ENCODE results near the gene SMIM3. TPM values are rescaled to one million over a fixed set of nuclear protein-coding genes. Genes with fewer than 3 reads are reported as not detected.

SMIM3 gene
- total and polyA plus RNA-seq, 10 of the 15 experiments (the other 5 are each of a cell fraction or from before 2014, with no cell fraction given), result 1.0 to 14.3 (median 7.7) TPM

DNA sequence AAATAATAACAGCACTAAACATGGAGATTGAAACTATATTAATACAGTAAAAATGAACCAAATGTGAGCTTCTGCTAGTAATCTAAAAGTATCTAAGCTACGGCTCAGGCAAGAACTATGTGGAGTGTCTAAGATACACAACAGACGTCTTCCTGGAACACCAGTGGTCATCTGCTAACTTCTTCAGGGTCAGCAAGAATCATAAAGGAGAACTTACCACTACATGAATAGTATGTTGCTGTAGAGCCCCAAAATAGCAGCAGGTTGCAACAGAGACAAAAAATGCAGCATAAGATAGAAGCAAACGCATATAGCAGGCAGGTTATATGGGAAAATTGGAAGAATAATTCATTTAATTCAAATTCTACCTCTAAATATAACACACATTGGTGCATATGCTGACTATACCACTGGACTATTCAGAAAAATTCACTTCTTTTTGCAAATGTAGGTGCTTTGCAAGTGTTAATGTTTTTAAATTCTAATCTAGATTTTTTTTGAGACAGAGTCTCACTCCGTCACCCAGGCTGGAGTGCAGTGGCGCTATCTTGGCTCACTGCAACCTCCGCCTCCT, 46.8 kb upstream of the SMIM3 start (continued):
- TF ChIP-seq, protein P1, sequence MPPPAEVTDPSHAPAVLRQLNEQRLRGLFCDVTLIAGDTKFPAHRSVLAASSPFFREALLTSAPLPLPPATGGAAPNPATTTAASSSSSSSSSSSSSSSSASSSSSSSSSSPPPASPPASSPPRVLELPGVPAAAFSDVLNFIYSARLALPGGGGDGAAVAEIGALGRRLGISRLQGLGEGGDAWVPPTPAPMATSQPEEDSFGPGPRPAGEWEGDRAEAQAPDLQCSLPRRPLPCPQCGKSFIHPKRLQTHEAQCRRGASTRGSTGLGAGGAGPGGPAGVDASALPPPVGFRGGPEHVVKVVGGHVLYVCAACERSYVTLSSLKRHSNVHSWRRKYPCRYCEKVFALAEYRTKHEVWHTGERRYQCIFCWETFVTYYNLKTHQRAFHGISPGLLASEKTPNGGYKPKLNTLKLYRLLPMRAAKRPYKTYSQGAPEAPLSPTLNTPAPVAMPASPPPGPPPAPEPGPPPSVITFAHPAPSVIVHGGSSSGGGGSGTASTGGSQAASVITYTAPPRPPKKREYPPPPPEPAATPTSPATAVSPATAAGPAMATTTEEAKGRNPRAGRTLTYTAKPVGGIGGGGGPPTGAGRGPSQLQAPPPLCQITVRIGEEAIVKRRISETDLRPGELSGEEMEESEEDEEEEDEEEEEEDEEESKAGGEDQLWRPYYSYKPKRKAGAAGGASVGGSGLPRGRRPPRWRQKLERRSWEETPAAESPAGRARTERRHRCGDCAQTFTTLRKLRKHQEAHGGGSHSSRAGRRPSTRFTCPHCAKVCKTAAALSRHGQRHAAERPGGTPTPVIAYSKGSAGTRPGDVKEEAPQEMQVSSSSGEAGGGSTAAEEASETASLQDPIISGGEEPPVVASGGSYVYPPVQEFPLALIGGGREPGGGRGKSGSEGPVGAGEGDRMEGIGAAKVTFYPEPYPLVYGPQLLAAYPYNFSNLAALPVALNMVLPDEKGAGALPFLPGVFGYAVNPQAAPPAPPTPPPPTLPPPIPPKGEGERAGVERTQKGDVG (CRISPR knock-in tag; IDR thresholded peaks at IDR 0.05), result no peak
- TF ChIP-seq GABPA (IDR thresholded peaks at IDR 0.05; ENCODE audit: low read depth), result no peak
- TF ChIP-seq, protein P2, sequence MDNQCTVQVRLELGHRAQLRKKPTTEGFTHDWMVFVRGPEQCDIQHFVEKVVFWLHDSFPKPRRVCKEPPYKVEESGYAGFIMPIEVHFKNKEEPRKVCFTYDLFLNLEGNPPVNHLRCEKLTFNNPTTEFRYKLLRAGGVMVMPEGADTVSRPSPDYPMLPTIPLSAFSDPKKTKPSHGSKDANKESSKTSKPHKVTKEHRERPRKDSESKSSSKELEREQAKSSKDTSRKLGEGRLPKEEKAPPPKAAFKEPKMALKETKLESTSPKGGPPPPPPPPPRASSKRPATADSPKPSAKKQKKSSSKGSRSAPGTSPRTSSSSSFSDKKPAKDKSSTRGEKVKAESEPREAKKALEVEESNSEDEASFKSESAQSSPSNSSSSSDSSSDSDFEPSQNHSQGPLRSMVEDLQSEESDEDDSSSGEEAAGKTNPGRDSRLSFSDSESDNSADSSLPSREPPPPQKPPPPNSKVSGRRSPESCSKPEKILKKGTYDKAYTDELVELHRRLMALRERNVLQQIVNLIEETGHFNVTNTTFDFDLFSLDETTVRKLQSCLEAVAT (IDR thresholded peaks at IDR 0.05), result no peak

DNA sequence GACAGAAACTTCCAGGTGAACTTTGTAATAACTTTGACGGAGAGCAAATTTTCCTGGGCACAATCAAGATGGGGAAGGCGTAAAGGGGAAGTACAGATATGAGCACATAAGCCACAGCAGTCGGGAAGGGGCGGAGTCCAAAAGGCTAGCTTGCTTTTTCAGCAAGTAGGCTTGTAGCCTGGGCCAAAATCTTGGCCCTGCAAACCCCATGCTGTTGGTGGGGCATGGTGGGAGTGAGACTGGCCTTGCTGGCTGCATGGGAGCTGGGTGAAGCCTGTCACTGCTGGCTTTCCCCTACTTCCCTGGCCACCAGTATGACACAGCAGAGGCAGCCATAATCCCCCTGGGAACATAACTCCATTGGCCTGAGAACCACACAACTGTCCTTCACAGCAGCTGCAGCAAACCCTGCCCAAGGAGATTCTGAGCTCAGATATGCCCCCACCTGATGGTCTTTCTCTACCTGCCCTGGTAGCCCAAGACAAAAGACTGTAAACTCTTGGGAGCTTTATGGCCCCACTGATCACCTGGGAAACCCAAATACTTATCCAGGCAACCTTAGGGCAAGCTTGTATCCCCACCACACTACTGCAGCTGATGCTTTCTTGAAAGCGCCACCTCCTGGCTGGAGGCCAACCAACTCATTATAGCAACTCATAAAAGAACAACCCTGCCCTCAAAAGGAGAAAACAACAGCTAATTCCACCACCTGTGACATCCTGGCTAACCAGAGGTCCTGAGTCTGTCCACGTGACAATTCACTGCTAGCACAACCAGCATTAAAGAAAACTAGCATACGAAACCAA, 43.8 kb upstream of the SMIM3 start:
- peak overlapping the region; percentile 26 for H2AFZ ChIP-seq (ENCODE audit: control insufficient read depth, low read depth, low read length)
- ChIA-PET RAD21 (ENCODE audit: unreplicated experiment) (interaction anchor here (1.0 to 1.6 kb wide), 9 partner anchors 13 to 276 kb away, joined by 3 to 8 read pairs (median 3); partner anchors contain the start of genes DCTN4 and IRGM), SMC1A (ENCODE audit: uncharacterized antibody, unreplicated experiment) (interaction anchor here (0.8 to 3.7 kb wide), 15 partner anchors 9 to 478 kb away, joined by 3 to 25 read pairs (median 4); partner anchors contain the start of genes DCTN4, IRGM, RBM22 and SMIM3), POLR2A (interaction anchor here (0.6 to 1.6 kb wide), 8 partner anchors 14 to 479 kb away, joined by 3 to 7 read pairs (median 3); partner anchors contain the start of genes DCTN4 and RBM22), CTCF (interaction anchor here (0.7 to 3.3 kb wide), 23 partner anchors 9 to 449 kb away, joined by 3 to 27 read pairs (median 4); partner anchors contain the start of genes DCTN4, IRGM and RBM22)
- ATAC-seq, result peak; percentile 96
- H3K9ac ChIP-seq (ENCODE audit: control insufficient read depth, insufficient read depth, low read length), result 0 out of 2 replicates have a peak overlapping the region, but pooled peaks have one; percentile 21
- H3K79me2 ChIP-seq (ENCODE audit: control insufficient read depth, insufficient read depth, low read length), result peaks cover 27% of the 10 kb centered on the region
- in situ Hi-C loops (cut with MboI) (no loop called here), intact Hi-C loops (cut with micrococcal nuclease; ENCODE audit: unreplicated experiment) (loop anchor here (1.0 kb wide), 1 partner anchor 46 kb away; no protein-coding TSS in a partner anchor)
- peak overlapping the region; percentile 67 for H3K27ac ChIP-seq (ENCODE audit: control insufficient read depth, insufficient read depth)
- H3K36me3 ChIP-seq (ENCODE audit: control insufficient read depth in 2 of 2, insufficient read depth in 2 of 2, low read length in 1 of 2), result peaks cover 1 to 19% of the 10 kb centered on the region in 2 experiments
- no peaks in the 10 kb centered on the region for H4K20me1 ChIP-seq (ENCODE audit: control insufficient read depth, insufficient read depth)
- peak; percentile 84 for FAIRE-seq
- BruUV-seq (replicated peaks), result no TSS peak
- H3K4me2 ChIP-seq (ENCODE audit: control insufficient read depth, insufficient read depth), result peak overlapping the region; percentile 43
- WGBS (ENCODE audit: insufficient coverage, insufficient replicate concordance, low lambda C conversion rate, missing lambda C conversion rate), result 22% methylated on average over 7 of the region's 7 CpGs
- H3K9me3 ChIP-seq (replicated peaks; ENCODE audit: control insufficient read depth, insufficient read depth, low read length), result peaks cover 6% of the 10 kb centered on the region
- H3K27me3 ChIP-seq (replicated peaks in 1 of 2; ENCODE audit: control insufficient read depth in 2 of 2, insufficient read depth in 2 of 2, low read length in 1 of 2), result no peaks in the 10 kb centered on the region
- DNase-seq (ENCODE audit: low read depth, low spot score), result peak; percentile 53
- peaks cover 14% of the 10 kb centered on the region for H3K4me1 ChIP-seq (ENCODE audit: control insufficient read depth, insufficient read depth, low read length)
- no peak overlapping the region for H3K4me3 ChIP-seq
- TF ChIP-seq HDAC6 (IDR thresholded peaks at IDR 0.05; ENCODE audit: unreplicated experiment), result no peak
- TF ChIP-seq, protein P3, sequence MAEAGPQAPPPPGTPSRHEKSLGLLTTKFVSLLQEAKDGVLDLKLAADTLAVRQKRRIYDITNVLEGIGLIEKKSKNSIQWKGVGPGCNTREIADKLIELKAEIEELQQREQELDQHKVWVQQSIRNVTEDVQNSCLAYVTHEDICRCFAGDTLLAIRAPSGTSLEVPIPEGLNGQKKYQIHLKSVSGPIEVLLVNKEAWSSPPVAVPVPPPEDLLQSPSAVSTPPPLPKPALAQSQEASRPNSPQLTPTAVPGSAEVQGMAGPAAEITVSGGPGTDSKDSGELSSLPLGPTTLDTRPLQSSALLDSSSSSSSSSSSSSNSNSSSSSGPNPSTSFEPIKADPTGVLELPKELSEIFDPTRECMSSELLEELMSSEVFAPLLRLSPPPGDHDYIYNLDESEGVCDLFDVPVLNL (IDR thresholded peaks at IDR 0.05; ENCODE audit: low read depth, low read length), result no peak
- TF ChIP-seq ZNF274 (IDR thresholded peaks at IDR 0.05; ENCODE audit: insufficient read depth, insufficient read length), result no peak
- TF ChIP-seq PML (IDR thresholded peaks at IDR 0.05; ENCODE audit: low read length), result no peak
- no peak for TF ChIP-seq EZH2 (IDR thresholded peaks at IDR 0.05; ENCODE audit: borderline replicate concordance, control insufficient read depth, low read depth, low read length)
- TF ChIP-seq, protein P4, sequence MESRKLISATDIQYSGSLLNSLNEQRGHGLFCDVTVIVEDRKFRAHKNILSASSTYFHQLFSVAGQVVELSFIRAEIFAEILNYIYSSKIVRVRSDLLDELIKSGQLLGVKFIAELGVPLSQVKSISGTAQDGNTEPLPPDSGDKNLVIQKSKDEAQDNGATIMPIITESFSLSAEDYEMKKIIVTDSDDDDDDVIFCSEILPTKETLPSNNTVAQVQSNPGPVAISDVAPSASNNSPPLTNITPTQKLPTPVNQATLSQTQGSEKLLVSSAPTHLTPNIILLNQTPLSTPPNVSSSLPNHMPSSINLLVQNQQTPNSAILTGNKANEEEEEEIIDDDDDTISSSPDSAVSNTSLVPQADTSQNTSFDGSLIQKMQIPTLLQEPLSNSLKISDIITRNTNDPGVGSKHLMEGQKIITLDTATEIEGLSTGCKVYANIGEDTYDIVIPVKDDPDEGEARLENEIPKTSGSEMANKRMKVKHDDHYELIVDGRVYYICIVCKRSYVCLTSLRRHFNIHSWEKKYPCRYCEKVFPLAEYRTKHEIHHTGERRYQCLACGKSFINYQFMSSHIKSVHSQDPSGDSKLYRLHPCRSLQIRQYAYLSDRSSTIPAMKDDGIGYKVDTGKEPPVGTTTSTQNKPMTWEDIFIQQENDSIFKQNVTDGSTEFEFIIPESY (IDR thresholded peaks at IDR 0.05), result no peak

Measured in GM12878 (cell line).